Calu3 (cell line): ENCODE results near the gene AGL. TPM values are rescaled to one million over a fixed set of nuclear protein-coding genes. Genes with fewer than 3 reads are reported as not detected.

Source experiments
- BruUV-seq: library from RNA; stranded (reverse); fragments of 400-500 nt; replicated peaks from 2 replicates; lab custom pipeline; 2021; lab: Mats Ljungman, UMichigan
- CTCF ChIA-PET: fragments of 300-600 bp; sonication (Branson Sonifier 250); formaldehyde crosslinking; loops from one replicate; lab custom pipeline; 2022; ENCODE audit warnings: antibody characterized with exemption; lab: Charles Lee
- DNase-seq: peaks from one replicate; pipeline ENCODE4 v3.0.0; 2022
- H3K27ac Mint-ChIP-seq: one replicate; pipeline ENCODE4 v1.8.0; 2022; ENCODE audit warnings: mixed read lengths; ENCODE audit not compliant: unreplicated experiment
- H3K27me3 Mint-ChIP-seq: one replicate; pipeline ENCODE4 v1.8.0; 2022; ENCODE audit warnings: mixed read lengths; ENCODE audit not compliant: unreplicated experiment
- H3K36me3 Mint-ChIP-seq: one replicate; pipeline ENCODE4 v1.8.0; 2022; ENCODE audit warnings: mild to moderate bottlenecking, moderate library complexity, mixed read lengths; ENCODE audit not compliant: insufficient read depth, unreplicated experiment
- H3K4me1 Mint-ChIP-seq: one replicate; pipeline ENCODE4 v1.8.0; 2022; ENCODE audit warnings: mild to moderate bottlenecking, low read depth, mixed read lengths; ENCODE audit not compliant: unreplicated experiment
- H3K4me3 Mint-ChIP-seq: one replicate; pipeline ENCODE4 v1.8.0; 2022; ENCODE audit warnings: mild to moderate bottlenecking, low read depth, moderate library complexity, mixed read lengths; ENCODE audit not compliant: unreplicated experiment
- H3K9me3 Mint-ChIP-seq: one replicate; pipeline ENCODE4 v1.8.0; 2022; ENCODE audit warnings: low read depth, mixed read lengths; ENCODE audit not compliant: unreplicated experiment
- CTCF ChIP-seq: fragments of 200-600 bp; IDR thresholded peaks from one replicate; pipeline ENCODE4 v1.8.0; 2022; ENCODE audit warnings: antibody characterized with exemption; ENCODE audit not compliant: unreplicated experiment
- intact Hi-C: fragments of 100-400 bp; cut with micrococcal nuclease; formaldehyde crosslinking; loops from one replicate; pipeline ENCODE4 v1.10.0; 2022; ENCODE audit not compliant: unreplicated experiment
- total RNA-seq: library from RNA; stranded (reverse); gene quantifications from 2 replicates; pipeline ENCODE4 v1.2.3, GENCODE V29; 2022

AGL gene
- total RNA-seq, 1 experiment from 2014 or later, result 9.0 TPM

GRCh38 chr1:99942723-99943122 is 92.6 kb downstream of the AGL start:
- DNase-seq, result no peak
- CTCF ChIA-PET, result no interaction called here
- H3K27ac Mint-ChIP-seq, result no peak overlapping the region
- H3K27me3 Mint-ChIP-seq, result no peaks in the 10 kb centered on the region
- H3K4me1 Mint-ChIP-seq, result no peaks in the 10 kb centered on the region
- BruUV-seq, result no TSS peak
- TF ChIP-seq CTCF, result no peak
- intact Hi-C loops, result no loop called here
- no peak overlapping the region for H3K4me3 Mint-ChIP-seq
- H3K36me3 Mint-ChIP-seq, result no peaks in the 10 kb centered on the region
- no peaks in the 10 kb centered on the region for H3K9me3 Mint-ChIP-seq

GRCh38 chr1:99943223-99943794 is 93.1 kb downstream of the AGL start:
- H3K4me1 Mint-ChIP-seq, result no peaks in the 10 kb centered on the region
- no peak overlapping the region for H3K4me3 Mint-ChIP-seq
- TF ChIP-seq CTCF, result no peak
- no peak for DNase-seq
- intact Hi-C loops, result no loop called here
- no peak overlapping the region for H3K27ac Mint-ChIP-seq
- BruUV-seq, result no TSS peak
- no peaks in the 10 kb centered on the region for H3K27me3 Mint-ChIP-seq
- H3K9me3 Mint-ChIP-seq, result no peaks in the 10 kb centered on the region
- CTCF ChIA-PET, result no interaction called here
- H3K36me3 Mint-ChIP-seq, result no peaks in the 10 kb centered on the region

DNA sequence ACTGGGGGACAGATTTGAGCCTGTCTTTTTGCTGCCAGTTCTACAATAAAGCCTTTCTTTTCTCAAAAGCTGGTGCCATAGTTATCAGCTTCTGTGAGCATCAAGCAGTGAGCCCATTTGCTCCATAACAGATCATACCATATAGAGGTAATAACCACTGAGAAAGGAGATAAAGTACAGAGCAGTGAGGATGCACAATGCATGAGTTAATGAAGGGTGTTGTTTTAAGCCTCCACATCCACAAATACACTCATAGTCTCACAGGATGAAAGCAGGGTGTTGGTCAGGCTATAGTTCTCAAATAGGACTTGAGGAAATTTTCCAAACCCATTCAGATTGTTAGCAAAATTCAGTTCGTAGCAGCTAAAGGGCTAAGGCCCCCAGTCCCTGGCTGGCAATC is 94.0 kb downstream of the AGL start:
- no peak for DNase-seq
- H3K4me3 Mint-ChIP-seq, result no peak overlapping the region
- intact Hi-C loops, result no loop called here
- H3K36me3 Mint-ChIP-seq, result no peaks in the 10 kb centered on the region
- BruUV-seq, result no TSS peak
- no peaks in the 10 kb centered on the region for H3K9me3 Mint-ChIP-seq
- no peak overlapping the region for H3K27ac Mint-ChIP-seq
- no peaks in the 10 kb centered on the region for H3K4me1 Mint-ChIP-seq
- CTCF ChIA-PET, result no interaction called here
- no peaks in the 10 kb centered on the region for H3K27me3 Mint-ChIP-seq
- TF ChIP-seq CTCF, result no peak

DNA sequence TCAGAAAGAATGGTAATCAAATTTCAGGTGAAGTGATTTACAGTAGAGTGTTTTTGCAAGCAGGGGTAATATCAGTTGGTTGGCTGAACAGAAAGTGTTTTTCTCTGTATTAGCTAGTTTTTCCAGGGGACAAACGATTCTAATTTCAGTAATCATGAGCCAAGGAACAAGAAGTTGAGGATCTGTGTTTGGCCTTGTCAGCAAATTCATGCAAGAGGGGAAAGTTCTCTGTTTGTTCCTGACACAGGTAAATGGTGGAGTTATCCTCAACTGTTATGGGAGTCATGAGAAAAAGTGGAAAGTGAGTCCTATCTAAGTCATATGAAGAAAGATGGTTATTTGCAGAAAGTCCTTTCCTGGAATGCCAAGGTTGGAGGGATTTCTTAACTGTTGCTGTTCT is 95.0 kb downstream of the AGL start:
- no peak for TF ChIP-seq CTCF
- DNase-seq, result no peak
- H3K36me3 Mint-ChIP-seq, result no peaks in the 10 kb centered on the region
- H3K27ac Mint-ChIP-seq, result no peak overlapping the region
- no peaks in the 10 kb centered on the region for H3K9me3 Mint-ChIP-seq
- no TSS peak for BruUV-seq
- H3K27me3 Mint-ChIP-seq, result no peaks in the 10 kb centered on the region
- CTCF ChIA-PET, result no interaction called here
- no peaks in the 10 kb centered on the region for H3K4me1 Mint-ChIP-seq
- intact Hi-C loops, result no loop called here
- no peak overlapping the region for H3K4me3 Mint-ChIP-seq
